ENCODE measurements around the gene FBXL19.

DNA sequence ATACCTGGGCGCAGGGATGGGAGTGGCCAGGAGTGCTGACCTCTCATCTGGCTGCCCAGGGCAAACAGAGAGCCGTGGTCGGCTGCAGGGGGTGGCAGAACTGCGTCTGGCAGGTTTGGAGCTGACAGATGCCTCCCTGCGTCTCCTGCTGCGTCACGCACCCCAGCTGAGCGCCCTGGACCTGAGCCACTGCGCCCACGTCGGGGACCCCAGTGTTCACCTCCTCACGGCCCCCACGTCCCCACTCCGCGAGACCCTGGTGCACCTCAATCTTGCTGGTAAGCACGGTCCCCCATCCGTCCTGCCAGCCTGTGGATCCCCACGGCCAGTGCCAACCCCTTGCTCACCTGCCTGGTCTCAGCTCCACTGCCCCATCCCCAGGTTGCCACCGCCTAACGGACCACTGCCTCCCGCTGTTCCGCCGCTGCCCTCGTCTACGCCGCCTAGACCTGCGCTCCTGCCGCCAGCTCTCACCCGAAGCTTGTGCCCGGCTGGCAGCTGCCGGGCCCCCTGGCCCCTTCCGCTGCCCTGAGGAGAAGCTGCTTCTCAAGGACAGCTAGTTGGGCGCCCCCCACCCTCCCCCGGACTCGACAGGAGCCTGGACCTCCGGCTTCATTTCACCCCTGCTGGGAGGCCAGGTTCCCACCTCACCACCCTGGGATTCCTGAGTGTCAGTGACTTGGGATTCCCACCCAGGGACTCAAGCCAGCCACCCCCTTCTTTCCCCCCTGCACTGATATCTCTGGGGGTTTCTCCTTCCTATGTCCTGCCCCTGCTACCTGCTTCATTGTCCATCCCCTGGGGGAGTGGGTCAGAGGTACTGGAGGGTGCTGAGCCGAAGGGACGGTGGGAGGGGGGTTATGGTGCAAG lies 23.5 kb downstream of the FBXL19 start:
- TF ChIP-seq EZH2 (IDR thresholded peaks at IDR 0.05; ENCODE audit: borderline replicate concordance, low read length), result no peak
- TF ChIP-seq, protein P1, sequence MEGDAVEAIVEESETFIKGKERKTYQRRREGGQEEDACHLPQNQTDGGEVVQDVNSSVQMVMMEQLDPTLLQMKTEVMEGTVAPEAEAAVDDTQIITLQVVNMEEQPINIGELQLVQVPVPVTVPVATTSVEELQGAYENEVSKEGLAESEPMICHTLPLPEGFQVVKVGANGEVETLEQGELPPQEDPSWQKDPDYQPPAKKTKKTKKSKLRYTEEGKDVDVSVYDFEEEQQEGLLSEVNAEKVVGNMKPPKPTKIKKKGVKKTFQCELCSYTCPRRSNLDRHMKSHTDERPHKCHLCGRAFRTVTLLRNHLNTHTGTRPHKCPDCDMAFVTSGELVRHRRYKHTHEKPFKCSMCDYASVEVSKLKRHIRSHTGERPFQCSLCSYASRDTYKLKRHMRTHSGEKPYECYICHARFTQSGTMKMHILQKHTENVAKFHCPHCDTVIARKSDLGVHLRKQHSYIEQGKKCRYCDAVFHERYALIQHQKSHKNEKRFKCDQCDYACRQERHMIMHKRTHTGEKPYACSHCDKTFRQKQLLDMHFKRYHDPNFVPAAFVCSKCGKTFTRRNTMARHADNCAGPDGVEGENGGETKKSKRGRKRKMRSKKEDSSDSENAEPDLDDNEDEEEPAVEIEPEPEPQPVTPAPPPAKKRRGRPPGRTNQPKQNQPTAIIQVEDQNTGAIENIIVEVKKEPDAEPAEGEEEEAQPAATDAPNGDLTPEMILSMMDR (conservative IDR thresholded peaks at IDR 0.05 in 1 of 2, IDR thresholded peaks at IDR 0.05 in 1 of 2; ENCODE audit: extremely low read depth in 1 of 2, insufficient read depth in 1 of 2, low read depth in 1 of 2, low read length in 2 of 2), result no peak
